GM06990 (cell line): ENCODE data around the gene CLEC1A.

Experiments used
- DNase-seq: peaks from one replicate; pipeline ENCODE4 v3.0.0-alpha.2; 2011; ENCODE audit not compliant: insufficient read length; ENCODE audit errors: extremely low read depth
- H3K27me3 ChIP-seq: replicated peaks from 2 replicates; pipeline ENCODE4 v1.6.0; 2011; ENCODE audit warnings: low read length; ENCODE audit not compliant: control insufficient read depth, insufficient read depth
- H3K36me3 ChIP-seq: 2 replicates; pipeline ENCODE4 v1.5.1; 2011; ENCODE audit warnings: low read length; ENCODE audit not compliant: control insufficient read depth, insufficient read depth
- H3K4me3 ChIP-seq: replicated peaks from 2 replicates; pipeline ENCODE4 v1.5.1; 2011; ENCODE audit warnings: low read depth, mild to moderate bottlenecking, control low read depth, low read length
- CTCF ChIP-seq: IDR thresholded peaks from 2 replicates; pipeline ENCODE4 v1.5.1; 2011; ENCODE audit warnings: low read length, control low read depth, mild to moderate bottlenecking, inconsistent platforms; ENCODE audit not compliant: insufficient read depth, poor library complexity, severe bottlenecking

The CLEC1A gene

DNA sequence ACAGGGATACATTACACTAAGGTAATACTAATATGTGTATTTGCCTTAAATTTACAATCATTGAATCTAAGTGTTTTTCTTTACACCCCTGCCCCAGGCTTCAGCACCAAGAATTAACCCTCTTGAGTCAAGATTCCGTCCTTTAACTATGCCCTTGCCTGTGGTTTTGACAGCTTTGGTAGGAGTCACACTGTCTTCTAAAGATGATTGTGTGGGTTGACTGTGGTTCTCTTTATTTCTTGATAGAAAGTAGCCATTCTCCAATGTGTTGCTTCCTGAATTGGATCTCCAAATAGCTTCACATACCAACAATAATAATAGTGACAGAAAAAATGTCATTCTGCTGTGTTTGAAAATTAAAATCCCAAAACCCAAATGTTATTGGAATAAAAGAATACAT lies 27.6 kb upstream of the CLEC1A start:
- H3K36me3 ChIP-seq: no peaks in the 10 kb centered on the region
- no peaks in the 10 kb centered on the region; the same call in 1 of the 2 replicates for H3K27me3 ChIP-seq
- no peak for DNase-seq
- H3K4me3 ChIP-seq: no peak overlapping the region
- TF ChIP-seq CTCF: no peak

DNA sequence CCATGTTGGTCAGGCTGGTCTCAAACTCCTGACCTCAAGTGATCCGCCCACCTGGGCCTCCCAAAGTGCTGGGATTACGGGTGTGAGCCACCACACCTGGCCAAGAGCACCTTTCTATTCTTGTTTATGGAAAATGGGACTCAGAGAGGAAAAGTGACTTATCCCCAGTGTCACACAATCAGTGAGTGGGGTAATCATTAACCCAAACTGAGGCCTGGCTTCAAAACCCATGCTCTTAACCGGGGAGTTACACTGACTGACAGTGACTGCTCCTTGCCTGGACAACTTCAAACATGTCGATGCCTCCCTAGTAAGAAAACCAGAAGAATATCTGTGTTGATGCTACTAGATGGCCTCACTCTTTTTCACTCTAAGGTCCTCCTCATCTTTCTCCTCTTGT lies 23.9 kb upstream of the CLEC1A start:
- Histone ChIP-seq H3K27me3 (no peaks in the 10 kb centered on the region; the same call in 1 of the 2 replicates), H3K36me3 (no peaks in the 10 kb centered on the region), H3K4me3 (no peak overlapping the region)
- no peak for DNase-seq
- TF ChIP-seq CTCF: no peak

DNA sequence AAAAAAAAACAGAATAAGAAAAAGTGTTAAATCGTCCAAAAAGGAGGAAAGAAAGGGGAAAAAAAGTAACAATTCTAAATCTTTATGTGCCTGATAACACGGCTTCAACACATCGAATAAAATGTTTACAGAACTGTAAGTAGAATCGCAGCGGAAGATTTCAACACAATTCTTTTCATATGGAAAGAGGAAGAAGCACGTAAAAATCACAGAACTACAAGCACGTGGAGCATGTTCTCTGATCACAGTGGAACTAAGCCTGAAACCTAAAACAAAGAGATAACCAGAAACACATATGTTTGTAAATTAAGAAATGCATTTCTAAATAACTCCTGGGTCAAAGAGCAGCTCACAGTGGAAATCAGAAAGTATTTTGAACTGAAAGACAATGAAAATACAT lies 22.5 kb upstream of the CLEC1A start:
- Histone ChIP-seq H3K27me3 (no peaks in the 10 kb centered on the region; the same call in 1 of the 2 replicates), H3K36me3 (no peaks in the 10 kb centered on the region), H3K4me3 (no peak overlapping the region)
- no peak for TF ChIP-seq CTCF
- no peak for DNase-seq

GRCh38 chr12:10119066-10119465 lies 20.3 kb upstream of the CLEC1A start:
- Histone ChIP-seq H3K27me3 (no peaks in the 10 kb centered on the region; the same call in 1 of the 2 replicates), H3K4me3 (no peak overlapping the region), H3K36me3 (no peaks in the 10 kb centered on the region)
- TF ChIP-seq CTCF: no peak
- no peak for DNase-seq

DNA sequence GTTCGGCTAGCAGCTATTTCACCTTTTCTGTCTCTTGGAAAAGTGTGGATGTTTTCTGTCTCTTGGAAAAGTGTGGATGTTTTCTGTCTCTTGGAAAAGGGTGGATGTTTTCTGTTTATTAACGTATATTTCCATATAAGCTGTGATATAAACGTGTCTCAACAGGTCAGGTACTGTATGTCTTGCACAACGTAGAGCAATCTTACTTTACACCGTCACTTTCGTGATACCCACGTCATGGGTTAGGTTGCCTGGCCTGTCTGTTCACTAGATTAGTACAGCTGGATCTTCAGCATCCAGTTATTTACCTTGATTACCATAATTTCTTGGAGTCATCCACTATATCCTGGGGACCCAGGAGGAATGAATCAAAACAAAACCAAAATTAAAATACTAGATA lies 17.1 kb upstream of the CLEC1A start:
- no peaks in the 10 kb centered on the region; the same call in 1 of the 2 replicates for H3K27me3 ChIP-seq
- DNase-seq: no peak
- TF ChIP-seq CTCF: no peak
- H3K4me3 ChIP-seq: no peak overlapping the region
- no peaks in the 10 kb centered on the region for H3K36me3 ChIP-seq

DNA sequence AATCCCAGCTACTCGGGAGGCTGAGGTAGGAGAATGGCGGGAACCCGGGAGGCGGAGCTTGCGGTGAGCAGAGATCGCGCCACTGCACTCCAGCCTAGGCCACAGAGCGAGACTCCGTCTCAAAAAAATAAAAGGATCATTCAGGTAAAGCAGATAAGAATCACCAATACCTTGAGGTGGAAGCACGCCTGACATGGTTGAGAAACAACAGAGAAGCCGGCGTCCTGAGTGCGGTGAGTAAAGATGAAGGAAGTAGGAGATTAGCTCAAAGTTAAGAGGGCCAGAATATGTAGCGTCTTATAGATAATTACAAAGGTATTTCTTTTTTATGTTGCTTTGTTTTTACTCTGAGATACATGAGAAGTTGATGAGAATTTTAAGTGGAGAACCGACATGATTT lies 16.5 kb upstream of the CLEC1A start:
- TF ChIP-seq CTCF: no peak
- Histone ChIP-seq H3K36me3 (no peaks in the 10 kb centered on the region), H3K4me3 (no peak overlapping the region), H3K27me3 (no peaks in the 10 kb centered on the region; the same call in 1 of the 2 replicates)
- DNase-seq: no peak
